ENCODE measurements around the gene FHL1. TPM values are rescaled to one million over a fixed set of nuclear protein-coding genes. Genes with fewer than 3 reads are reported as not detected.

FHL1 gene
- total RNA-seq, 1 donor from 2014 or later = 37.3 TPM

DNA sequence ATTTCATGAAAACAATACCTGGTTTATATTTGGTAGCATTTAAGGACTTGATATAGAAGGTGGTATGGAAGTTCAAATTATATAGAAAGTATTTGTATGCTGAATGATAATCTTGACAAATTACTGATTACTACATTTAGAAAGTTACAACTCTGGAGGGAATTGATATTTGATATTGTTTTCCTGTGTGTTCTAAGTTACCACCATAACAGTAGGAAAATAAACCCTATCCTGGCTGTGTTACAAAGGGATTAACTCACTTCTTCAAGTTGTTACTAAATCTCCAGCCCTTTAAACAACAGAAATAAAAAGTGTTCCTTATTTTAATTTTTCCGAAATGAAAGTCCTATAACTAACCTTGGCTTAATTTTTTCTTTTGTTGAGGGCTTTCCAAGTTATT, 36.6 kb downstream of the FHL1 start:
- TF ChIP-seq, protein P1, sequence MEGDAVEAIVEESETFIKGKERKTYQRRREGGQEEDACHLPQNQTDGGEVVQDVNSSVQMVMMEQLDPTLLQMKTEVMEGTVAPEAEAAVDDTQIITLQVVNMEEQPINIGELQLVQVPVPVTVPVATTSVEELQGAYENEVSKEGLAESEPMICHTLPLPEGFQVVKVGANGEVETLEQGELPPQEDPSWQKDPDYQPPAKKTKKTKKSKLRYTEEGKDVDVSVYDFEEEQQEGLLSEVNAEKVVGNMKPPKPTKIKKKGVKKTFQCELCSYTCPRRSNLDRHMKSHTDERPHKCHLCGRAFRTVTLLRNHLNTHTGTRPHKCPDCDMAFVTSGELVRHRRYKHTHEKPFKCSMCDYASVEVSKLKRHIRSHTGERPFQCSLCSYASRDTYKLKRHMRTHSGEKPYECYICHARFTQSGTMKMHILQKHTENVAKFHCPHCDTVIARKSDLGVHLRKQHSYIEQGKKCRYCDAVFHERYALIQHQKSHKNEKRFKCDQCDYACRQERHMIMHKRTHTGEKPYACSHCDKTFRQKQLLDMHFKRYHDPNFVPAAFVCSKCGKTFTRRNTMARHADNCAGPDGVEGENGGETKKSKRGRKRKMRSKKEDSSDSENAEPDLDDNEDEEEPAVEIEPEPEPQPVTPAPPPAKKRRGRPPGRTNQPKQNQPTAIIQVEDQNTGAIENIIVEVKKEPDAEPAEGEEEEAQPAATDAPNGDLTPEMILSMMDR (IDR thresholded peaks at IDR 0.05; ENCODE audit: insufficient read depth, low read length, poor library complexity, severe bottlenecking) = no peak
- Histone ChIP-seq H3K27me3 (ENCODE audit: control insufficient read depth, insufficient read depth, low read length) (no peaks in the 10 kb centered on the region), H3K4me3 (ENCODE audit: low read depth, low read length) (no peak overlapping the region), H3K36me3 (ENCODE audit: control insufficient read depth, insufficient read depth, low read length) (no peaks in the 10 kb centered on the region)
- no peak for DNase-seq (ENCODE audit: low read depth)

DNA sequence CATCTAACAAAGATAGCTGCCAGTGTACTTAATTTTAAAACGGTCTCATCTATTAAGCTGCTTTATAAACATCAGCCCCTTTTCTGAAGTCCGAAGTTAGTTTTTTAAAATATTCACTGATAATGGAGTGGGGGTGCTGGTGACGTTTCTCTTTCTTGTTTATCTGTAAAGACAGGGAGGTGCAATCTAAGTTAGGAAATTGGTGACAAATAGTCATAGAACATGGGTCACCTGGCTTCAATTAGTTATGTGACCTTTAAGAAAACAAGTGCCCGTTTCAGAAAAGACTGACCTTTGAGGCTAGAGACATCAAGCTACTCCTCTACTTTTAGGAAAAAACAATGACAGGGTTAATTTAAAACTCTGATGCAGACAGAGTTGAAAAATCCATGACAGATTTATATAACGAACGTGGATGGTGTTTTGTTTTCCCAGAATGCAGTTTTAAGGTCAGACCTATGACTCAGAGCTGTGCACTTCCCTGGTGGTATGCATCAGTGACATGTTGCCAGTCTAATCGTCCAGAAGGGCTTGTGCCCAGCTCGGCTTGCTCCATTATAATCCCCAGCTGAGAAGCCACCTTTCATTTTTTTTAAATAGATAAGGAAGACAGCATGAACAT, 38.2 kb downstream of the FHL1 start:
- Histone ChIP-seq H3K4me3 (ENCODE audit: low read depth, low read length) (no peak overlapping the region), H3K36me3 (ENCODE audit: control insufficient read depth, insufficient read depth, low read length) (no peaks in the 10 kb centered on the region), H3K27me3 (ENCODE audit: control insufficient read depth, insufficient read depth, low read length) (no peaks in the 10 kb centered on the region)
- DNase-seq (ENCODE audit: low read depth) = no peak
- TF ChIP-seq, protein P1 (IDR thresholded peaks at IDR 0.05; ENCODE audit: insufficient read depth, low read length, poor library complexity, severe bottlenecking) = no peak

DNA sequence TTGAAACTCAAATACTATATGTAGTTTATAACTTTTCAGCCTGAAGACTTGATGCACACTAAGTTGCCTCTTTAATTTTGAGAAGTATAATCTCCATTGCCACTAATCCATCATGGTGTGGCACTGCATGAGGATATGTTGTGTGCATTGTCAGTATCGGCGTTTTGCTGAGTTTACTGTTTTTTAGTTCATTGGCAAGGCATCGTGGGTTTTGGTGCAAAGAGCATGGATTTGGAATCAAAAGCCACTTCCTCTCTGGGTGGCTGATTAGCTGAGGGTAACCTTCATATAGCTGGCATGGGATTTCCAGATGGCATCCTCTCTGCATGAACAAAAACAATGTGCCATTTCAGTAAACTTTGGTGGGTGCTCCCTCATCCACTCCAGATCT, 38.7 kb downstream of the FHL1 start:
- TF ChIP-seq, protein P1 (IDR thresholded peaks at IDR 0.05; ENCODE audit: insufficient read depth, low read length, poor library complexity, severe bottlenecking) = no peak
- Histone ChIP-seq H3K36me3 (ENCODE audit: control insufficient read depth, insufficient read depth, low read length) (no peaks in the 10 kb centered on the region), H3K4me3 (ENCODE audit: low read depth, low read length) (no peak overlapping the region), H3K27me3 (ENCODE audit: control insufficient read depth, insufficient read depth, low read length) (no peaks in the 10 kb centered on the region)
- no peak for DNase-seq (ENCODE audit: low read depth)

DNA sequence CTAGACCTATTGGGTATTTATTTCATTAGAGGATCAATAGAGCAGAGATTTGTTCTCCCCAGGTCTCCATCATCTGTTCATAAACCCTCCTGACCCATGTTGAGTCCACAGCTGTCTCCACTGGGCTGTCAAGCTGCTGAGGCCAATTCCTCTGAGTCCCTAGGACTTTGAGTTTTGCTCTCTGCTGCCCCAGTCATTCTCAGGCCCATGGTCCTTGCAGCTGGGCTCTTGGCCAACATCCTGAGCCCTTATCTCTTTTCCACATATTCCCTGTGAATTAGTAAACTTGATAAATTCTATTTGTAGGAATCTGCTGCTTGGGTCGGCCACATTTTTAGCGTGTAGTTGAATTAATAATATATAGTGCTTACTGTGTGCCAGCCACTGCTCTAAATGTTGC, 41.9 kb downstream of the FHL1 start:
- Histone ChIP-seq H3K4me3 (ENCODE audit: low read depth, low read length) (no peak overlapping the region), H3K27me3 (ENCODE audit: control insufficient read depth, insufficient read depth, low read length) (no peaks in the 10 kb centered on the region), H3K36me3 (ENCODE audit: control insufficient read depth, insufficient read depth, low read length) (no peaks in the 10 kb centered on the region)
- DNase-seq (ENCODE audit: low read depth) = no peak
- TF ChIP-seq, protein P1 (IDR thresholded peaks at IDR 0.05; ENCODE audit: insufficient read depth, low read length, poor library complexity, severe bottlenecking) = no peak

DNA sequence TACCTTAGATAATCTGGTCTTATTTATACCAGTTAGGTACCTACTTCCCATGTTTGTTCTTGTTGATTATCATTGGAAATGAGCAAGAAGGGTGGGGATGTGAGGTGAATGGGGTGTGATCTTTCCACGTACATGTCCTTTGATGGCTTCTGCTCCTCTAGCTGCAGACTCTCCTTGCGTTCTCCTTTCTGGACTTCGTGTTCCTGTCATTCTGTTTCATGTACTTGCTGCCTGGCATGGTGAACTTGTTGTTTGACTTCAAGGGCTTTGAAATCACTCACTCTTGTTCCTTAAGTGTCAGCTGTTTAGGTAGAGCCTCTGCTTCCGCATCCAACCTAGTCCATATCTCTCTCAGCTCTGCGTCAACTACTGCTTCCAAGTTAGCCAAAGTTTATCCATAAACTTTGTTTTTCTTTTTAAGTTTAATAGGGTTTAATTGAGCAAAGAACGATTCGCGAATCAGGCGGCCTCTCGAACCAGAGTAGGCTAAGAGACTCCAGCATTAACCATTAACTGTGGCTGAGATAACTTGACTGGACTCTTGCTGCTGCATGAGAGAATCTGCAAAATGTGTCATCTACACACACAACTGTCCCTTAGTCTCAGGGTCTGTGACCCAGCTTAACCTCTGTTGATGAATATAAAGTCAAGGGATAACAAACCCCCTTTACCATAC, 42.8 kb downstream of the FHL1 start:
- TF ChIP-seq, protein P1 (IDR thresholded peaks at IDR 0.05; ENCODE audit: insufficient read depth, low read length, poor library complexity, severe bottlenecking) = no peak
- Histone ChIP-seq H3K27me3 (ENCODE audit: control insufficient read depth, insufficient read depth, low read length) (no peaks in the 10 kb centered on the region), H3K36me3 (ENCODE audit: control insufficient read depth, insufficient read depth, low read length) (no peaks in the 10 kb centered on the region), H3K4me3 (ENCODE audit: low read depth, low read length) (no peak overlapping the region)
- no peak for DNase-seq (ENCODE audit: low read depth)

DNA sequence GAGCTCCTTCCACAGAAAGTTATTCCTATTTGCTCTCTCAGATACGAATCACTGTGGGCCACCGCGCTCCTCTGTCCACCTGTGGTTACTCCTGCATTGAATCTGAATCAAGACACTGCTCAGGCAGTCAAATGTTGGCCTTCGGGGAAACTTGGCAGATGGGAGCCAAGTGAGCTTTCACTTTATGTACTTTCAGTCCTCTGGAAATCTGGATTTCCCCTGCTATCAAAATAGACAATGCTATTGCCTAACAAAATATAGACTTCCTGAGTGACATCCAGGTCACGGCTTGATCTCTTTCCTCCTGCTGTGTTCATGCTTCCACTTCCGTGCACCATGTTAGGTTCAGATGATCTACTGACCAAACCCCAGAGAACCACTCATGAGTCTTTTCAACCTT, 43.8 kb downstream of the FHL1 start:
- Histone ChIP-seq H3K4me3 (ENCODE audit: low read depth, low read length) (no peak overlapping the region), H3K27me3 (ENCODE audit: control insufficient read depth, insufficient read depth, low read length) (no peaks in the 10 kb centered on the region), H3K36me3 (ENCODE audit: control insufficient read depth, insufficient read depth, low read length) (no peaks in the 10 kb centered on the region)
- TF ChIP-seq, protein P1 (IDR thresholded peaks at IDR 0.05; ENCODE audit: insufficient read depth, low read length, poor library complexity, severe bottlenecking) = no peak
- no peak for DNase-seq (ENCODE audit: low read depth)

Data from kidney epithelial cell (primary cell).